Activated CD8-positive, alpha-beta T cell treated with anti-CD3 and anti-CD28 coated beads for 36 hours (primary cell): Measurements from ENCODE around the gene NCK2. TPM values are rescaled to one million over a fixed set of nuclear protein-coding genes. Genes with fewer than 3 reads are reported as not detected.

ENCODE experiments used
- ATAC-seq: fragments of 200-7000 bp; cut with Tn5 transposase; one replicate; pipeline ENCODE4 v1.10.0; 2021; ENCODE audit warnings: mild to moderate bottlenecking, moderate library complexity
- CTCF ChIA-PET: fragments of 350-600 bp; sonication (Branson Sonifier 250); formaldehyde crosslinking; loops from one replicate; lab custom pipeline; 2021; ENCODE audit warnings: antibody characterized with exemption; lab: Charles Lee
- POLR2A ChIA-PET: fragments of 350-600 bp; sonication (Branson Sonifier 250); formaldehyde crosslinking; loops from one replicate; lab custom pipeline; 2021; ENCODE audit warnings: antibody characterized with exemption; lab: Charles Lee
- DNase-seq: peaks from one replicate; pipeline ENCODE4 v3.0.0-alpha.2; 2020
- H3K27ac Mint-ChIP-seq: one replicate; pipeline ENCODE4 v1.8.0; 2021; ENCODE audit warnings: mild to moderate bottlenecking, mixed read lengths
- H3K27me3 Mint-ChIP-seq: one replicate; pipeline ENCODE4 v1.8.0; 2021; ENCODE audit warnings: mixed read lengths
- H3K36me3 Mint-ChIP-seq: one replicate; pipeline ENCODE4 v1.8.0; 2021; ENCODE audit warnings: low read depth, mixed read lengths
- H3K4me1 Mint-ChIP-seq: one replicate; pipeline ENCODE4 v1.8.0; 2021; ENCODE audit warnings: low read depth, mixed read lengths
- H3K4me3 Mint-ChIP-seq: one replicate; pipeline ENCODE4 v1.8.0; 2021; ENCODE audit warnings: mild to moderate bottlenecking, moderate library complexity, mixed read lengths
- H3K9me3 Mint-ChIP-seq: one replicate; pipeline ENCODE4 v1.8.0; 2021; ENCODE audit warnings: mixed read lengths
- CTCF ChIP-seq: fragments of 200-600 bp; IDR thresholded peaks from one replicate; pipeline ENCODE4 v1.8.0; 2022; ENCODE audit warnings: antibody characterized with exemption, mild to moderate bottlenecking
- intact Hi-C: fragments of 100-400 bp; cut with micrococcal nuclease; formaldehyde crosslinking; loops from one replicate; pipeline ENCODE4 v1.10.0; 2022
- total RNA-seq, 2 experiments: library from RNA; stranded (reverse); gene quantifications; one replicate each; pipeline ENCODE4 v1.2.3, GENCODE V29; 2021

Gene NCK2
- total RNA-seq, 2 experiments from 2014 or later, result 68.3 to 69.7 TPM

DNA sequence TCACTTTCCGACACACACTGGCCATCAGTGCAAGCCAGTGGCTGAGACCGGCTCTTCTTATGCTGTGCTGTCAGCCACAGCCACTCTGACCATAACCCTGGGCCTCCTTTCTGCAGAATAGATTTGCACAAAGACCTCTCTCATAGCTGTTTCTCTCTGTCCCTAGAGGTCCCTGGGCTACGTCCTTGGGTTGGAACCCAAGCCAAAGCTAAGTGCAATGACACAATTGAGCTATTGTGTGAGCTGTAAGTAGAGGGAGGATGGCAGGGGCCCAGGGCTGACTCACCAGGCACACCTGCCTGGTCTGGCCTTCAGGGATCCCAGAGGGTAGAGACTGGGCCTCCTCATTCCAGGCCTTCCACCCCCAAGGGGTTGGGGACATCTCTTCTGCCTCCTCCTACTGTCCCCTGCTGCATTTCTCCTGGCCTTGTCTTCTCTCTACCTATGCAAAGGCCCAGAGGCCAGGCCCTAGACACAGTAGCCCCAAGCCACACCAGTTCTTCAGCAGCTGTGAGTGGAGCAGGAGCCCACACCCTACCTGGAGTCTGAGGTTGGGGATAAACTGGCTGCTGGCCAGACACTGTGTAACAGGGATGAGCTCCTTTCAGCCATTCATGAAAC is 174.6 kb downstream of the NCK2 start:
- Mint-ChIP-seq H3K27ac (no peak overlapping the region), H3K36me3 (peaks cover 16% of the 10 kb centered on the region), H3K27me3 (no peaks in the 10 kb centered on the region), H3K9me3 (peaks cover 24% of the 10 kb centered on the region), H3K4me1 (peaks cover 39% of the 10 kb centered on the region), H3K4me3 (no peak overlapping the region)
- ChIA-PET POLR2A (interaction anchor here (0.9 kb wide), 2 partner anchors 21 to 96 kb away, joined by 3 read pairs; no protein-coding TSS in a partner anchor), CTCF (interaction anchor here (0.6 to 2.3 kb wide), 15 partner anchors 8 to 346 kb away, joined by 3 to 10 read pairs (median 4); no protein-coding TSS in a partner anchor)
- DNase-seq (no peak), ATAC-seq (peak; percentile 34)
- TF ChIP-seq CTCF, result no peak
- intact Hi-C loops, result no loop called here

DNA sequence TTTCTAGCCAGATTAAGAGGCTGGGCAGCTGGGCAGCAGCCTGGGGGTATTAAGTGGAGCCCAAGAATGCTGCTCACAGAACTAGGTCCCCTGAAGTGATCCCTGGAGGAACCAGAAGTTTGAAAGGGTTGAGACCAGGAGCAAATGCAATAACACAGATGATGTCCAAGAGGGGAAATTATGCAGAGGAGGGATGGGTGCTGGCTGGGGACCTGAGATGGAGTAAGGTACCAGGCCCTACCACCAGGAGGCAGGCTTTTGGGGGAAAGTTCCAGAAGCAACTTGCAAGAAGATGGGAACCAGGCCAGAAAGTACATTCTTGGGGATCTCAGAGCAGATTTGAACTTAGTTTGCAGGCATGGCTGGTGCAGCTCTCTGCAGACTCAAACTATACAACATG is 175.1 kb downstream of the NCK2 start:
- ChIA-PET POLR2A (interaction anchor here (0.6 to 0.9 kb wide), 2 partner anchors 22 to 34 kb away, joined by 3 read pairs; no protein-coding TSS in a partner anchor), CTCF (interaction anchor here (0.6 to 2.3 kb wide), 16 partner anchors 8 to 343 kb away, joined by 3 to 10 read pairs (median 4); no protein-coding TSS in a partner anchor)
- Mint-ChIP-seq H3K4me3 (no peak overlapping the region), H3K9me3 (peaks cover 23% of the 10 kb centered on the region), H3K36me3 (peaks cover 15% of the 10 kb centered on the region), H3K4me1 (peaks cover 45% of the 10 kb centered on the region), H3K27ac (no peak overlapping the region), H3K27me3 (no peaks in the 10 kb centered on the region)
- no peak for TF ChIP-seq CTCF
- peak; percentile 69 for DNase-seq
- ATAC-seq, result peak; percentile 66
- intact Hi-C loops, result no loop called here

DNA sequence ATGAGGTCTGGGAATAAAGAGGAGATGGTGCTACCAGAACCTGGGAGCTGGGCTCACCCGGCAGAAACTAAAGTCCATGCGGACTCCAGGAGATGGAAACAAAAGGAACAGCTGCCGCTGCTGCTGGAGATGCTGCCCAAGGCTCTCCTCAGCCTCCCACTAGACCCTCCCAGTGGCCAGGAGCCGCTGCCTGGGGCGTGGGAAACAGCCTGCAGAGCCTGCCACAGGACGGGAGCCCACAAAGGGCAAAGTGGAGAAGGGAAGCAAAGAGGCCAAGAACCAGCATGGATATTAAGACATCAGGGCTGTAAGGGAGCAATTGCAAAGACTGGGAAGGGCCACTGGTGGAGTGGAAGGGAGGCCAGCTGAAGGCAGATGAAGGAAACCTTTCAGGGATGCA is 179.6 kb downstream of the NCK2 start:
- peaks cover 17% of the 10 kb centered on the region for H3K9me3 Mint-ChIP-seq
- ChIA-PET CTCF (interaction anchor here (0.7 to 3.6 kb wide), 3 partner anchors 10 to 348 kb away, joined by 3 to 14 read pairs (median 4); no protein-coding TSS in a partner anchor), POLR2A (no interaction called here)
- no peak for ATAC-seq
- H3K4me1 Mint-ChIP-seq, result peaks cover 63% of the 10 kb centered on the region
- TF ChIP-seq CTCF, result no peak
- no peak overlapping the region for H3K27ac Mint-ChIP-seq
- intact Hi-C loops, result no loop called here
- H3K4me3 Mint-ChIP-seq, result no peak overlapping the region
- no peak for DNase-seq
- peaks cover 12% of the 10 kb centered on the region for H3K36me3 Mint-ChIP-seq
- no peaks in the 10 kb centered on the region for H3K27me3 Mint-ChIP-seq

DNA sequence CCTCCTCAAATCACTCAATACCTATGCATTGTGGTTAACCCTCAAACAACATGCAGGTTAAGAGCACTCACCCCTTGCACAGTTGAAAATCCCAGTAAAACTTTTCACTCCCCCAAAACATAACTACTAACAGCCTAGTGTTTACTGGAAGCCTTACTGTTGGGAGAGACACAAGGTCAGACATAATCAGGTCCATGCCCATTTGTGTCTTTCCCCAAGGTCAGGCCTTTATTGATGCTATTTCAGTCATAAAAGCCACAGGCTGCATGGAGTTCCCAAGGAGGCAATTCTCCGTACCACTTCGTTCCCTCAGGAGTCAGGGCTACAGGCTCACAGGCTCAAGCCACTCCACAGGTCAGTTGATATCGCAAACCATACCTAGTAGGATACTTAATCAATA is 180.2 kb downstream of the NCK2 start:
- intact Hi-C loops, result loop anchor here (5.0 kb wide), 2 partner anchors 48 to 128 kb away; no protein-coding TSS in a partner anchor
- no peak overlapping the region for H3K27ac Mint-ChIP-seq
- H3K4me3 Mint-ChIP-seq, result no peak overlapping the region

More for the DNA sequence above, 180.2 kb downstream of the NCK2 start:
- H3K36me3 Mint-ChIP-seq, result peaks cover 12% of the 10 kb centered on the region
- H3K9me3 Mint-ChIP-seq, result peaks cover 17% of the 10 kb centered on the region
- DNase-seq (no peak), ATAC-seq (no peak)
- H3K4me1 Mint-ChIP-seq, result peaks cover 63% of the 10 kb centered on the region
- ChIA-PET CTCF (interaction anchor here (3.6 kb wide), 1 partner anchor 9 kb away, joined by 14 read pairs; no protein-coding TSS in a partner anchor), POLR2A (no interaction called here)
- no peak for TF ChIP-seq CTCF
- H3K27me3 Mint-ChIP-seq, result no peaks in the 10 kb centered on the region
